Measurements from ENCODE around the gene CCR1.

CCR1 gene

GRCh38 chr3:46208167-46208704, at the start of gene CCR1:
Gene CCR1 (minus strand): TSS chr3:46208313. CDS start chr3:46204313, 4,000 bp downstream.
- DNase-seq (ENCODE audit: low read depth) = no peak

DNA sequence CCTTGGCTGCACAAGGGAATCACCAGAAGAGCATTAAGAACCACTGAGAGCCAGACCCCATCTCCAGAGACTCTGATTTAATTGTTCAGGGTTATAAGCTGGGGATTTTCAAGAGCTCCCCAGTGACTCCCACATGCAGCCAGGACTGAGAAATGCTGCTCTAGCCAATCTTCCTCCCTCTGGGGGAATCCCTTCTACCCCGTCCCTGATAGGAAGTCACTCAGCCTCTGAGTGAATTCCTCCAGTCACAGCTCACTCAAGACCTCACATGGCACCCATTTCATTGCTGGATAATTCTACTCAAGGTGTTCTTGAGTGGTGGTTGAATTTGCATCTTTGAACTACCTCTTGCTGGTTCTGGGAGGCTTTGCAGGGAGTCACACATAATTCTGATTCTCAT, 44.9 kb upstream of the CCR1 start:
- DNase-seq (ENCODE audit: low read depth) = no peak

DNA sequence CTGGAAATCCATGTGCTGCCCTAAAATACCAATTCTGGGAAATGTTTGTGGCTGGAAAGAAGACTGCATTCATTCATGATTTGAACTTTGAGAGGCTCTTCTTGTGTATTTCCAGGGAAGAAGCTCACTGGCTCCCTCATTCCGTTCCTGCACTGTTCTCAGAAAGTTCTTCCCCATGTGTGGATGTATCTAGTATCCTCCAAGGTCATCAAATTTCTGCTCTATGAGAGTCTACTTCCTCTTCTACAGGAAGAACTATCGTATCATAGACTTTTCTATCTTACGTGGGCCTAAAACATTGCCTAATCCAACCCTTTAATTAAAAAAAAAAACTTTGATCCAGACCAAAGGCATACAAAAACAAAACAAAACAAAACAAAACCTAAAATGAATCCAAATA, 37.0 kb upstream of the CCR1 start:
- no peak for DNase-seq (ENCODE audit: low read depth)

GRCh38 chr3:46243560-46243959, 35.4 kb upstream of the CCR1 start:
- DNase-seq (ENCODE audit: low read depth) = no peak

- DNase-seq (ENCODE audit: low read depth) = no peak
Observed at GRCh38 chr3:46242120-46242519, 34.0 kb upstream of the CCR1 start, which contains the start of gene CCR3. Gene CCR3 (plus strand): TSS chr3:46242460. CDS start chr3:46265159, 22,699 bp downstream.

DNA sequence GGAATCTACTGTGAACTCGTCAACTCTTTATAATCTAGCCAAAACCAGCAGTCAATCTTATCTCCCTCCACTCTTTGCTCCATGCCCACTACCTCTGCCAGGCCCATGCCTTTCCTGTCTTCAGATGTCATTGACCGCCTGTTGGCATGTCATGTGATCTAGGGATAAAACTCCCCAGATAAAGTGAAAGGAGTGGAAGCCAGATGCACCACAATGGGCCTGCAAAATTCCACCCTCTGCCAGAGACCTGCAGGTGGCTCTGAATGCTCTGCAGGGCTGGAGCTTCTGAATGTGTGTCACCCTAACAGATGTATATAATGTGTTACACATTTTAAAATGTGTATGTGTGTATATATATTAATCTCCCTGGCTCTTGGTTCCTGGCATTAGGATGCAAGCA, 31.8 kb upstream of the CCR1 start:
- no peak for DNase-seq (ENCODE audit: low read depth)

GRCh38 chr3:46239301-46239938, 31.3 kb upstream of the CCR1 start:
- DNase-seq (ENCODE audit: low read depth) = no peak

- no peak for DNase-seq (ENCODE audit: low read depth)
Observed at GRCh38 chr3:46238386-46238785, 30.3 kb upstream of the CCR1 start.

GRCh38 chr3:46236294-46237054, 28.4 kb upstream of the CCR1 start:
- peak; percentile 77 for DNase-seq (ENCODE audit: low read depth)

DNA sequence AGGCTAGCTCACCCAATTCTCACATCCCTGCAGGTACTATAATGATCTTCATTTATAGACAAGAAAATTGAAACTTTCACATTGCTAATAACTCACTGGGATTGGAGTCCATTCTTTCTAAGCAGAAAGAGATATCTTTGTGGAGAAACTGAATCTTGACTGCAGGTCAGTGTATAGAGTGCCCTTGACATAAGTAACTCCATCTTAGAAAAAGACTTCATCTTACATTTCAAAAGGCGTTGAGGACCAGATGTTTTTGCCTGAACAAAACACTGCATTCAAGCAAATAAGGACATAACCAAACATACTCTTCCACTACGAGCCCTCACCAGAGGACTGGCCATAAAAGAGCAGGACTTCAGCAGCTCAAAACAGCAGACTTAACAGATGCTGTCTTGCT, 27.3 kb upstream of the CCR1 start:
- no peak for DNase-seq (ENCODE audit: low read depth)

DNA sequence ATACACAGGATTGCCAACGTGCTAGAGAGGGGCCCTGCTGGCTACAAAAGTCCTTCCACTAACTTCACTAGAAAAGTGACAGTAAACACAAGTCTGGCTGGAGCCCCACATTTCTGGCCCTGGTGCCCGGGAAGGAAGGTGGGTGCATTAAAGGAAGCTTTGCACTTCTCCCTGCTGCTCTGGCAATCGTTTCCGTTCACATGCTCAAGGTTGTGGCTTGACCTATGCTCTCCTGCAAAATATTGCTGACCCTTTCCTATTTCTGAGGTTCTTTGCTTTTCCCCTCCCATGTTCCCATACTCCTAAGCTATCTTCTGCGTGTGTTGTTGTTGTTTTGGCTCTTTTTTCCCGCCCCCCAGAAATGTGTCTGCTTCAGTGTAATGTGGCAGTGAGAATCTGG, 25.1 kb upstream of the CCR1 start:
- no peak for DNase-seq (ENCODE audit: low read depth)

DNA sequence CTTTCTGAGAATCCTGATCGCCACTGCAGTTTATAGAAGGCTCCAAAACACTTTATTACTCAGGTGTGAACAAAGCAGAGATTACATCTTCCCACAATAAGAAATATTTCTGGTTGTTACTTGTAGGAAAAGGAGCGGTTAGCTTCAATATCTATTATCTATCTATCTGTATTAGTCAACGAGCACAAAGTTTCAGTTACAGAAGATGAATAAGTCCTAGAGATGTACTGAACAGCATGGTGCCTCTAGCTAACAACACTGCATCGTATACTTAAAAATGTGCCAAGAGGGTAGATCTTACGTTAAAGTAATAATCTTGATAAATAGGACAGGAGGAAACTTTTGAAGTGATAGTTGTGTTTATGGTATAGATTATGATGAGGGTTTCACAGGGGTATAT, 23.2 kb upstream of the CCR1 start:
- DNase-seq (ENCODE audit: low read depth) = no peak

GRCh38 chr3:46228260-46229242, 20.4 kb upstream of the CCR1 start:
- DNase-seq (ENCODE audit: low read depth) = peak; percentile 92

DNA sequence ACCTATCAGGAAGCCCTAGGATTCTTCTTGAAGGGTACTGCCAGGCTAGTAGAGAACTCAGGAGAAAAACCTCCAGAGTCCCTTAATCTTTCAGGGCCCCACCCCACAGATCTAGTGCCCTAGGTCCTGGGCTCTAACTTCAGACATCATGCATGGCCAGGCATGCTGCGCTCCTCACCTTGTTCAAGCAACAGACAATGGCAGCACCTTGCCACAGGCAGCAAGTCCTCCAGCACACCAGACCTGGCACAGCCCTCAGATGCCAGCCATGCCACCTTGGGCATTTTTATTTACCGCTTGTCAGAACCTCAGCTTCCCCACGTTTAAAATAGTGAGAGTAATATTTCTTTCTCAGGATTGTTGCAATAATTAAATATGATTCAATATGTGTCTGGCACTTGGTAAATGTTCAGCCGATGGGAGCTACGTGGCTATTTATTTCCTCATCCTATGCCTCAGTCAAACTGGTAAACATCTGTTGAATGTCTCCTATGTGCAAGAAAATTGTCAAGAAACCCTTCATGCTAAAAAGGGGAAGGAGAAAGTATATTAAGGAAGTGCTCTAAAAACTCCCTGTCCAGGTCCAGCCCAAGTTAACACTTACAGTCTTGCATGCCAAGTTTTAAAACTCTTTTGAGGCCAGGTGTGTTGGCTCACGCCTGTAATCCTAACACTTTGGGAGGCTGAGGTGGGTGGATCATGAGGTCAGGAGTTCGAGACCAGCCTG, 14.5 kb upstream of the CCR1 start:
- no peak for DNase-seq (ENCODE audit: low read depth)

- no peak for DNase-seq (ENCODE audit: low read depth)
Observed at GRCh38 chr3:46221938-46222337, 13.8 kb upstream of the CCR1 start.

DNA sequence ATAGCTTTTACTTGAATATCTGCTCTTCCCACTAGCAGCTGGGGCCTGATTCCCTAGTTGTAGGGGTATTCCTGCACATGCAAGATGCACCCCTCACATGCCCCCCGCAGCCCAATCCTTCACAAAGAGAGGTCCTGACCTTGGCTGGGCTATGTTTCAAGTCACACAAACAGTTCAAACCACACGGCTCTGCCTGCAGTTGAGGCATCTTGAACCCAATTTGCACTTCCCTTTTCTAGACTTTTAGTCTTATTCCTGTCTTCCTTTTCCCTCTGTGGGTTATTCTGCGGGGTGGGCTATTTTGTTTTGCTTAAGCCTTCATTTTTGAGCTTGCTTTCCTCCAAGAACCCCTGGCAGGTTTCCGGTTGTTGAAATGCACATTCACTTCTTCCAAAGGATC, 13.3 kb upstream of the CCR1 start:
- no peak for DNase-seq (ENCODE audit: low read depth)

- DNase-seq (ENCODE audit: low read depth) = no peak
Observed at GRCh38 chr3:46218196-46218709, 10.1 kb upstream of the CCR1 start.

DNA sequence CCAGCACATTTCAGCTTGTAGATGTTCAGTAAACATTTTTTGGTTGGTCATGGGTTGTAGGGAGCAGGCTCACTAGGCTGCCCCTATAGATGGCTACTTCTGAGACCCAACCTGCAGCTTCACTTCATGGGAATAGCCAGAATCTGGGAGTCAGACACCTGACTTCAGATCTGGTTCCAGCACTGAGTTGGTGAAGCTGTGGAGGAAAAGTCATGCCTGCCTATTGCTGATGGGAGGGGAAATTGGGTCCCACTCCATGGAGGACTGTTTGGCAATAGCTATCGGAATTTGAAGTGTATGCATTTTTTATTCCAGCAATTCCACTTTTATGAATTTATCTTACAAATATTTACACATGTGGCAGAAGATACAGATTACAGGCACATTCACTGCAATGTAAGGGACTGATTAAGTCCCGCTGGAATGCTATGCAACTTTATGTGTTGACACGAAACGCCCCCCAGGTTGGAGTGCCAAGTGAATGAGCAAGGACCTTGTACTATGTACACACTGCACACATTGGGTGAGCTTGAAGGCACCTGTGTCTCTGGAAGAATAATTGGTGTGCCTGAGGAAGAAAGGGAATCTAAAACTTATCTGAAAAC, 7.8 kb upstream of the CCR1 start:
- DNase-seq (ENCODE audit: low read depth) = no peak

DNA sequence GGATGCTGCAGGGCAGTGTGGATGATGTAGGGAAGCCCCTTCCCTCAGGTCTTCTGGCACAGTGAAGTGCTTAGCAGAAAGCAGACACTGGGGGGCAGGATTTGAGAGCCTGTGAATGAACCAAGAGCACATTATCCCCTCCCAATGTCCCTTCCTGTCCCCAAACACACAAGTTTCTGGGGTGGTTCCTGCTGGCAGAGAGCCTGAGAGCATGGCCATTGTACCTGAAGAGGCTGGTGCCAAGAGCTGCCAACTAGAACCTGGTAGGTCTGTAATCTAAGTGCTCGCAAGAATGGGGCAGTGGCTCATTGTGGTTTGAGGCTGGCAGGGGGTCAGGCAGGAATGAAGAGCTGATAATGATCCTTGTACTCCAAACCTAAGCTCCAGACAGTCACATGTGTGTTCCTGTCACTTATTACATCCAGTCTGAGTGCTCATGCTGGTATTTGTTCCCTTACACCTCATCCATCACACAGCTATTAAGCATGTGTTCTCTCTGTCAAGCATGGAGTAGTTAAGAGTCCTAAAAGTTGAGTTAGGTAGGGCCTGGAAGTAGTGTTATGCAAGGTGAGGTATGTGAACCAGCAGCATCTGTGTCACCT, 6.7 kb upstream of the CCR1 start:
- peak; percentile 46 for DNase-seq (ENCODE audit: low read depth)

- no peak for DNase-seq (ENCODE audit: low read depth)
Observed at GRCh38 chr3:46213201-46213600, 5.1 kb upstream of the CCR1 start.

Measured in CMK (cell line).